Neuronal stem cell (in vitro differentiated cells): ENCODE measurements around the gene NPHP4.
A peak's percentile ranks its signal among the peaks of the same experiment; 100 is the strongest.

Experiments
- DNase-seq: peaks from one replicate; pipeline ENCODE4 v3.0.0-alpha.2; 2013; ENCODE audit warnings: low spot score
- H2AFZ ChIP-seq: one replicate; pipeline ENCODE4 v1.6.1; 2013; ENCODE audit warnings: mild to moderate bottlenecking, low read length, inconsistent platforms
- H2AK5ac ChIP-seq: 2 replicates; pipeline ENCODE4 v1.6.1; 2013; ENCODE audit warnings: low read depth, mild to moderate bottlenecking, inconsistent platforms, low read length, moderate library complexity, mixed read lengths
- H2BK120ac ChIP-seq: 2 replicates; pipeline ENCODE4 v1.6.1; 2013; ENCODE audit warnings: low read depth, mild to moderate bottlenecking, inconsistent platforms, low read length, moderate library complexity, mixed read lengths
- H2BK12ac ChIP-seq: one replicate; pipeline ENCODE4 v1.6.1; 2013; ENCODE audit warnings: low read length, inconsistent platforms
- H2BK15ac ChIP-seq: 2 replicates; pipeline ENCODE4 v1.6.1; 2013; ENCODE audit warnings: mild to moderate bottlenecking, low read length, inconsistent platforms, mixed read lengths
- H2BK5ac ChIP-seq: one replicate; pipeline ENCODE4 v1.6.1; 2013; ENCODE audit warnings: inconsistent platforms, mild to moderate bottlenecking, low read length, moderate library complexity
- H3K14ac ChIP-seq: one replicate; pipeline ENCODE4 v1.6.1; 2013; ENCODE audit warnings: low read length, inconsistent platforms
- H3K18ac ChIP-seq: 2 replicates; pipeline ENCODE4 v1.6.1; 2013; ENCODE audit warnings: low read length, inconsistent platforms
- H3K23ac ChIP-seq: 2 replicates; pipeline ENCODE4 v1.6.1; 2013; ENCODE audit warnings: low read depth, mild to moderate bottlenecking, mixed read lengths, low read length, inconsistent platforms; ENCODE audit not compliant: poor library complexity
- H3K27ac ChIP-seq: replicated peaks from 3 replicates; pipeline ENCODE4 v1.5.1; 2013; ENCODE audit warnings: low read length, inconsistent platforms
- H3K27me3 ChIP-seq, 3 experiments: 2 replicates each; pipeline ENCODE4 v1.6.1; 2013; ENCODE audit warnings: low read length in 3 of 3, mild to moderate bottlenecking in 2 of 3, inconsistent platforms in 1 of 3, low read depth in 1 of 3, mixed read lengths in 1 of 3, moderate library complexity in 1 of 3; ENCODE audit not compliant: control insufficient read depth in 3 of 3, insufficient read depth in 3 of 3
- H3K36me3 ChIP-seq, 2 donors: replicated peaks in 1 of 2; 2 replicates each; pipeline ENCODE4 v1.6.1; 2013; ENCODE audit warnings: low read length in 2 of 2; ENCODE audit not compliant: control insufficient read depth in 2 of 2, insufficient read depth in 2 of 2
- H3K4ac ChIP-seq: 2 replicates; pipeline ENCODE4 v1.6.1; 2013; ENCODE audit warnings: inconsistent platforms, mild to moderate bottlenecking, low read length, moderate library complexity
- H3K4me1 ChIP-seq, 2 donors: 1 replicate in 1 of 2; 2 replicates in 1 of 2; pipeline ENCODE4 v1.6.1; 2013; ENCODE audit warnings: low read length in 2 of 2, low read depth in 1 of 2; ENCODE audit not compliant: control insufficient read depth in 2 of 2, insufficient read depth in 1 of 2
- H3K4me2 ChIP-seq: one replicate; pipeline ENCODE4 v1.6.1; 2013; ENCODE audit warnings: mild to moderate bottlenecking, low read length, inconsistent platforms; ENCODE audit not compliant: insufficient read depth, poor library complexity, severe bottlenecking
- H3K4me3 ChIP-seq, 2 donors: 2 replicates each; pipeline ENCODE4 v1.5.1; 2013; ENCODE audit warnings: low read length in 2 of 2, mild to moderate bottlenecking in 2 of 2, inconsistent platforms in 1 of 2, moderate library complexity in 1 of 2
- H3K79me1 ChIP-seq: one replicate; pipeline ENCODE4 v1.6.1; 2013; ENCODE audit warnings: low read depth, mild to moderate bottlenecking, inconsistent platforms, low read length, moderate library complexity
- H3K9ac ChIP-seq: one replicate; pipeline ENCODE4 v1.6.1; 2013; ENCODE audit warnings: mild to moderate bottlenecking, low read depth, low read length, inconsistent platforms; ENCODE audit not compliant: poor library complexity
- H3K9me3 ChIP-seq, 2 donors: replicated peaks in 1 of 2; 2 replicates each; pipeline versions ENCODE3 to v1.6.1; 2013; ENCODE audit warnings: low read length in 2 of 2, mild to moderate bottlenecking in 2 of 2, inconsistent platforms in 1 of 2, low read depth in 1 of 2, mixed read lengths in 1 of 2, moderate library complexity in 1 of 2; ENCODE audit not compliant: control insufficient read depth in 2 of 2, insufficient read depth in 1 of 2
- H4K8ac ChIP-seq: one replicate; pipeline ENCODE4 v1.6.1; 2013; ENCODE audit warnings: low read depth, mild to moderate bottlenecking, inconsistent platforms, low read length, moderate library complexity
- H4K91ac ChIP-seq: one replicate; pipeline ENCODE4 v1.6.1; 2013; ENCODE audit warnings: low read length, low read depth, mild to moderate bottlenecking, inconsistent platforms; ENCODE audit not compliant: poor library complexity
- WGBS, 2 donors: extraction: QIAGEN DNeasy Blood & Tissue Kit; methylation state at CpG; one replicate each; pipeline ENCODE4 v1.1.7; 2013; ENCODE audit warnings: missing lambda C conversion rate in 2 of 2, mixed read lengths in 1 of 2; ENCODE audit not compliant: insufficient read length in 2 of 2, insufficient replicate concordance in 1 of 2; ENCODE audit errors: extremely low coverage in 2 of 2; 5-methylcytosine and 5-hydroxymethylcytosine counted together

The NPHP4 gene

GRCh38 chr1:5836776-5837440, 155.3 kb downstream of the NPHP4 start:
- peak overlapping the region; percentile 55 for H3K23ac ChIP-seq
- DNase-seq = no peak
- no peak overlapping the region for H3K4me2 ChIP-seq
- H3K4ac ChIP-seq = no peak overlapping the region
- H3K18ac ChIP-seq = peak overlapping the region; percentile 27
- no peaks in the 10 kb centered on the region for H3K9me3 ChIP-seq
- no peaks in the 10 kb centered on the region for H3K36me3 ChIP-seq
- no peak overlapping the region for H2AFZ ChIP-seq
- WGBS, 2 donors = no CpG with 5 or more reads among the region's 17 CpGs
- no peak overlapping the region for H3K27ac ChIP-seq
- peak overlapping the region; percentile 78 for H2BK15ac ChIP-seq
- peak overlapping the region; percentile 38 for H3K14ac ChIP-seq
- no peak overlapping the region for H2BK5ac ChIP-seq
- H3K79me1 ChIP-seq = no peaks in the 10 kb centered on the region
- no peak overlapping the region for H4K91ac ChIP-seq
- H2AK5ac ChIP-seq = peak overlapping the region; percentile 43
- no peak overlapping the region for H2BK12ac ChIP-seq
- no peak overlapping the region for H3K9ac ChIP-seq
- peaks cover 0 to 37% (median 0%) of the 10 kb centered on the region in 3 experiments for H3K27me3 ChIP-seq
- no peak overlapping the region for H2BK120ac ChIP-seq
- no peak overlapping the region for H3K4me3 ChIP-seq
- H3K4me1 ChIP-seq = peaks cover 0 to 4% of the 10 kb centered on the region in 2 donors
- H4K8ac ChIP-seq = peak overlapping the region; percentile 23

GRCh38 chr1:5835179-5835562, 157.1 kb downstream of the NPHP4 start:
- Histone ChIP-seq H4K91ac (no peak overlapping the region), H3K4me1 (peaks cover 0 to 4% of the 10 kb centered on the region in 2 donors), H3K18ac (no peak overlapping the region), H3K4ac (no peak overlapping the region), H3K14ac (no peak overlapping the region), H3K9ac (no peak overlapping the region), H2BK5ac (no peak overlapping the region), H3K36me3 (no peaks in the 10 kb centered on the region), H3K79me1 (no peaks in the 10 kb centered on the region), H2BK120ac (no peak overlapping the region), H2AFZ (no peak overlapping the region), H3K9me3 (no peaks in the 10 kb centered on the region), H3K23ac (no peak overlapping the region), H3K27me3 (peaks cover 0 to 26% (median 0%) of the 10 kb centered on the region in 3 experiments), H3K4me2 (no peak overlapping the region), H3K27ac (no peak overlapping the region), H2AK5ac (no peak overlapping the region), H3K4me3 (no peak overlapping the region), H2BK15ac (no peak overlapping the region), H4K8ac (no peak overlapping the region), H2BK12ac (no peak overlapping the region)
- WGBS, 2 donors = no CpG with 5 or more reads among the region's 8 CpGs
- DNase-seq = no peak

- WGBS, 2 donors = no CpG with 5 or more reads among the region's 32 CpGs
- Histone ChIP-seq H2BK12ac (no peak overlapping the region), H3K27me3 (peaks cover 0 to 26% (median 0%) of the 10 kb centered on the region in 3 experiments), H2BK5ac (no peak overlapping the region), H3K14ac (no peak overlapping the region), H3K36me3 (no peaks in the 10 kb centered on the region), H2BK15ac (no peak overlapping the region), H3K4me1 (peaks cover 0 to 4% of the 10 kb centered on the region in 2 donors), H2AFZ (no peak overlapping the region), H3K4me3 (no peak overlapping the region), H3K9me3 (no peaks in the 10 kb centered on the region), H3K79me1 (no peaks in the 10 kb centered on the region), H3K4ac (no peak overlapping the region), H3K9ac (no peak overlapping the region), H2AK5ac (no peak overlapping the region), H4K91ac (no peak overlapping the region), H2BK120ac (no peak overlapping the region), H4K8ac (no peak overlapping the region), H3K23ac (peak overlapping the region; percentile 3), H3K27ac (no peak overlapping the region), H3K4me2 (no peak overlapping the region), H3K18ac (no peak overlapping the region)
- no peak for DNase-seq
These were observed 157.6 kb downstream of the NPHP4 start for GRCh38 chr1:5834477-5835178.

- Histone ChIP-seq H3K14ac (no peak overlapping the region), H3K9me3 (no peaks in the 10 kb centered on the region), H3K4me1 (peaks cover 0 to 4% of the 10 kb centered on the region in 2 donors), H3K27ac (no peak overlapping the region), H3K4ac (no peak overlapping the region), H3K36me3 (no peaks in the 10 kb centered on the region), H4K91ac (no peak overlapping the region), H3K27me3 (peaks cover 0 to 26% (median 0%) of the 10 kb centered on the region in 3 experiments), H3K4me2 (no peak overlapping the region), H3K79me1 (no peaks in the 10 kb centered on the region), H2BK12ac (no peak overlapping the region), H3K9ac (no peak overlapping the region), H2BK120ac (no peak overlapping the region), H2AFZ (no peak overlapping the region), H4K8ac (no peak overlapping the region), H2BK5ac (no peak overlapping the region), H2AK5ac (peak overlapping the region; percentile 20), H2BK15ac (no peak overlapping the region), H3K23ac (peak overlapping the region; percentile 67), H3K18ac (peak overlapping the region; percentile 16), H3K4me3 (no peak overlapping the region)
- WGBS, 2 donors = no CpG with 5 or more reads among the region's 14 CpGs
- DNase-seq = no peak
These were observed 158.3 kb downstream of the NPHP4 start for GRCh38 chr1:5833911-5834310.
